GM18519 (cell line): ENCODE data around the gene HOXA1.

Experiments used
- ATAC-seq: cut with Tn5 transposase; IDR thresholded peaks from one replicate; pipeline ENCODE4 v1.9.1; 2021; ENCODE audit warnings: mild to moderate bottlenecking, moderate library complexity; ENCODE audit not compliant: unreplicated experiment, low FRiP score

HOXA1 gene

GRCh38 chr7:27094304-27095049 lies 1.3 kb downstream of the HOXA1 start:
- no peak for ATAC-seq

- ATAC-seq, result no peak
Observed at GRCh38 chr7:27093184-27093895, 2.5 kb downstream of the HOXA1 start.

- no peak for ATAC-seq
Observed at GRCh38 chr7:27092819-27093110, 3.0 kb downstream of the HOXA1 start.

GRCh38 chr7:27091941-27092818 lies 3.6 kb downstream of the HOXA1 start:
- ATAC-seq, result no peak

GRCh38 chr7:27091105-27091504 lies 4.7 kb downstream of the HOXA1 start:
- ATAC-seq, result no peak

GRCh38 chr7:27088002-27088922 lies 7.5 kb downstream of the HOXA1 start:
- no peak for ATAC-seq

GRCh38 chr7:27083646-27084045 lies 12.2 kb downstream of the HOXA1 start:
- no peak for ATAC-seq

GRCh38 chr7:27082171-27082570 lies 13.6 kb downstream of the HOXA1 start:
- ATAC-seq, result no peak

GRCh38 chr7:27080844-27081436 lies 14.9 kb downstream of the HOXA1 start:
- ATAC-seq, result no peak

- ATAC-seq, result no peak
Observed at GRCh38 chr7:27079234-27079975, 16.4 kb downstream of the HOXA1 start.

GRCh38 chr7:27078616-27079233 lies 17.1 kb downstream of the HOXA1 start:
- no peak for ATAC-seq

GRCh38 chr7:27073076-27073475 lies 22.7 kb downstream of the HOXA1 start:
- no peak for ATAC-seq

- no peak for ATAC-seq
Observed at GRCh38 chr7:27071622-27072390, 24.0 kb downstream of the HOXA1 start.

- no peak for ATAC-seq
Observed at GRCh38 chr7:27068259-27068658, 27.5 kb downstream of the HOXA1 start.

GRCh38 chr7:27066148-27066547 lies 29.7 kb downstream of the HOXA1 start:
- ATAC-seq, result no peak

GRCh38 chr7:27065709-27066108 lies 30.1 kb downstream of the HOXA1 start:
- no peak for ATAC-seq

GRCh38 chr7:27064661-27065060 lies 31.1 kb downstream of the HOXA1 start:
- ATAC-seq, result no peak

GRCh38 chr7:27064159-27064558 lies 31.6 kb downstream of the HOXA1 start:
- ATAC-seq, result no peak
